Activated CD8-positive, alpha-beta memory T cell treated with anti-CD3 and anti-CD28 coated beads, Interleukin-2, amount 50 U/mL, for 1 hour (primary cell): ENCODE data around the gene GIPR.

Source experiments
- DNase-seq: peaks from one replicate; pipeline ENCODE4 v3.0.0-alpha.2; 2020; ENCODE audit errors: extremely low read depth

GIPR gene

DNA sequence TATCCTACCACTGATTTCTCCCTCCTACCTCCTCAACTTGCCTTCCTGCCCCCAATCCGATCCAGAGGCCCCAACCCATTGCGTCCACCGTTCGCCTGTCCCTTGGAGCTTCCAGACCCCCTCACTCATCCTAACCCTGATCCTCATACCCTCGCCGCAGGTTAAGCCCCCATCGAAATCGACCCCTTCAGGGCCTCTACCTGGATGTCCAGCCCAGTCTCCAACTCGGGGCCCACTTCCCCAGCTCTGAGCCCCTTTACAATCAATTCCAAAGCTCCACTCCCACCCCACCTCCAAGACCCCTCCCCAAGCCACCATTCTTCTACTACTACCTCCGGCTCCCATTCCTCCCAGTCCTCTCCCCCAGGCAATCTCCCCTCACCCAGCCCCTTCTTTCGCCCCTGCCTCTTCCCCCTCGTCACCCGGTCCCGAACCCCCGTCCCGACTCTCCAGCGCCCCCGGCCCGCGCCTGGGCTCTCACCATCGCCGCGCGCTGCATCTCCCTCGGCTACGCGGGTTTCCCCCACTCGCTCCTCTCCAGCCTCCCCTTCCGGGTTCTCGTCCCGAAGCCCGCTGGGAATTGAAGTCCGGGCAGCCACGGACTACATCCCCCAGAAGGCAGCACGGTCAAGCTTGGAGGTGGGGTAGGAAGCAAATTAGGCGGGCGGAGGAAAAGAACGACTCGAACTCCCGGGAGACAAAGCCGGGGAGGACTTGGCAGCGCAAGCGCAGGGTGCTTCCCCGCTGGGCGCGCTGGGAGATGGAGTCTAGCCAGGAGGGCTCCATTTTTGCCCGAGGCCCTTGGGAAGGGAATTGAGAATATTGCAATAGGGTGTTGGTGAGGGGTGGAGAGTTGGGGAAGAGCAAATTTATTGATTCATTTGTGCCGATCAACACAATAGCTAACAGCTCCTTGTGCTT lies 62.6 kb downstream of the GIPR start, which contains the start of gene FBXO46:
TSS of gene FBXO46 (minus strand) at position 529 of the 921 bp plus-strand sequence. CDS start 17,401 bp downstream, outside the sequence.
- DNase-seq, result peak; percentile 80
